Breast epithelium (tissue), 4 donors: Measurements from ENCODE around the gene PLEKHA5. TPM values are rescaled to one million over a fixed set of nuclear protein-coding genes. Genes with fewer than 3 reads are reported as not detected.

Experiments used
- DNase-seq, 2 donors: peaks; one replicate each; pipeline ENCODE4 v3.0.0-alpha.2; 2019; ENCODE audit warnings: low spot score in 2 of 2
- H3K27ac ChIP-seq, 2 donors: fragments of 200-600 bp; sonication (generic) in 1 of 2; one replicate each; pipeline ENCODE4 v1.5.1; 2016 to 2019; ENCODE audit warnings: mild to moderate bottlenecking in 1 of 2
- H3K27me3 ChIP-seq, 2 donors: fragments of 200-600 bp; sonication (generic) in 1 of 2; one replicate each; pipeline versions ENCODE4 v1.5.1 to v1.6.0; 2017 to 2019; ENCODE audit warnings: control low read depth in 1 of 2, mild to moderate bottlenecking in 1 of 2
- H3K36me3 ChIP-seq: fragments of 200-600 bp; one replicate; pipeline ENCODE4 v1.5.1; 2019
- H3K4me1 ChIP-seq, 2 donors: fragments of 200-600 bp; sonication (generic); one replicate each; pipeline ENCODE4 v1.5.1; 2016 to 2019; ENCODE audit warnings: control low read depth in 1 of 2
- H3K4me3 ChIP-seq, 3 donors: fragments of 200-600 bp; sonication (generic); 1 replicate in 2 of 3; 2 replicates in 1 of 3; pipeline ENCODE4 v1.5.1; 2016 to 2019; ENCODE audit warnings: mild to moderate bottlenecking in 3 of 3, moderate library complexity in 2 of 3
- H3K9me3 ChIP-seq, 2 donors: fragments of 200-600 bp; sonication (generic) in 1 of 2; one replicate each; pipeline ENCODE4 v1.5.1; 2016 to 2019; ENCODE audit warnings: control low read depth in 1 of 2
- POLR2A ChIP-seq: fragments of 450-650 bp; IDR thresholded peaks from one replicate; pipeline ENCODE4 v1.6.1; 2016; ENCODE audit warnings: antibody characterized with exemption, mild to moderate bottlenecking, moderate library complexity
- POLR2AphosphoS5 ChIP-seq, 3 donors: sonication (generic); formaldehyde crosslinking; IDR thresholded peaks; one replicate each; pipeline ENCODE4 v1.6.1; 2017; ENCODE audit warnings: antibody characterized with exemption in 3 of 3
- intact Hi-C: fragments of 100-400 bp; cut with DNase I; formaldehyde crosslinking; loops from one replicate; pipeline ENCODE4 v1.15.1; 2023; ENCODE audit warnings: low total_unique reads
- total RNA-seq, 3 donors: library from RNA; depleted of rRNA; stranded (reverse); fragments of >200 nt; gene quantifications; one replicate each; pipeline ENCODE4 v1.1.0, GENCODE V29; 2016
- TF ChIP-seq, protein P1 (sequence below), 3 donors: fragments of 450-650 bp; IDR thresholded peaks; one replicate each; pipeline ENCODE4 v1.5.1; 2016 to 2017; ENCODE audit warnings: antibody characterized with exemption in 3 of 3, mild to moderate bottlenecking in 3 of 3, moderate library complexity in 3 of 3

PLEKHA5 gene
- total RNA-seq, 3 donors from 2014 or later = 21.1 to 55.5 (median 49.8) TPM

DNA sequence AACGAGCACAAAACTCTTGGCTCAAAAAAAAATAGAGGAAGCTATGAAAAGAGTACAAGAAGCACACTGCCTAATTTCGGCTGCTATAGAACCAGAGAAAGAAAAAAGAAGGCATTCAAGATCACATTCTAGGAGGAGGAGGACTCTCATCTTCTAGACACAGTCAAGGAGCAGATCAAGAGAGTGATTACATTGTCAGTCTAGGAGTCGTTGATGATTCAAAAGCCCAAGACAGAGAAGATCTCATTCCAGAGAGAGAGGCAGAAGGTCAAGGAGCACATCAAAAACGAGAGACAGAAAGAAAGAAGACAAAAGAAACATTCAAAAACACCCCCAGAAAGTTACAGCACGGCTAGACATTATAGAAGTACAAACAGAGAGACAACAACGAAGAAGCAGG is 177.9 kb downstream of the PLEKHA5 start:
- no peak for DNase-seq
- intact Hi-C loops = no loop called here
- no peak for TF ChIP-seq POLR2A
- TF ChIP-seq, protein P1, sequence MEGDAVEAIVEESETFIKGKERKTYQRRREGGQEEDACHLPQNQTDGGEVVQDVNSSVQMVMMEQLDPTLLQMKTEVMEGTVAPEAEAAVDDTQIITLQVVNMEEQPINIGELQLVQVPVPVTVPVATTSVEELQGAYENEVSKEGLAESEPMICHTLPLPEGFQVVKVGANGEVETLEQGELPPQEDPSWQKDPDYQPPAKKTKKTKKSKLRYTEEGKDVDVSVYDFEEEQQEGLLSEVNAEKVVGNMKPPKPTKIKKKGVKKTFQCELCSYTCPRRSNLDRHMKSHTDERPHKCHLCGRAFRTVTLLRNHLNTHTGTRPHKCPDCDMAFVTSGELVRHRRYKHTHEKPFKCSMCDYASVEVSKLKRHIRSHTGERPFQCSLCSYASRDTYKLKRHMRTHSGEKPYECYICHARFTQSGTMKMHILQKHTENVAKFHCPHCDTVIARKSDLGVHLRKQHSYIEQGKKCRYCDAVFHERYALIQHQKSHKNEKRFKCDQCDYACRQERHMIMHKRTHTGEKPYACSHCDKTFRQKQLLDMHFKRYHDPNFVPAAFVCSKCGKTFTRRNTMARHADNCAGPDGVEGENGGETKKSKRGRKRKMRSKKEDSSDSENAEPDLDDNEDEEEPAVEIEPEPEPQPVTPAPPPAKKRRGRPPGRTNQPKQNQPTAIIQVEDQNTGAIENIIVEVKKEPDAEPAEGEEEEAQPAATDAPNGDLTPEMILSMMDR (IDR thresholded peaks at IDR 0.05) = no peak
- no peak for TF ChIP-seq POLR2AphosphoS5 (IDR thresholded peaks at IDR 0.05)

DNA sequence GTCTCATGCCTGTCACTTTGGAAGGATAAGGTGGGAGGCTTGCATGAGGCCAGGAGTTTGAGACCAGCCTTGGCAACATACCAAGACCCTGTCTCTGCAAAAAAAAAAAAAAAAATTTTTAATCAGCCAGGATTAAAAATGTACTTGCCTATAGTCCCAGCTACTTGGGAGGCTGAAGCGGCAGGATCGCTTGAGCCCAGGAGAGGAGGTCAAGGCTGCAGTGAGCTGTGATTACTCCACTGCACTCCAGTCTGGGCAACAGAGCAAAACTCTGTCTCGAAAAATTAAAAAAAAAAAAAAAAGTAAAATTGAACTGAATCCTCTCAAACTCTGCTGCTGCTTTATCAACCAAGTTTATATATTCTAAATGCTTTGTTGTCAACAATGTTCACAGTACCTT is 181.6 kb downstream of the PLEKHA5 start:
- intact Hi-C loops = no loop called here

More for the DNA sequence above, 177.9 kb downstream of the PLEKHA5 start:
- H3K4me3 ChIP-seq = no peak overlapping the region
- no peak overlapping the region for H3K27ac ChIP-seq
- no peaks in the 10 kb centered on the region for H3K4me1 ChIP-seq
- no peaks in the 10 kb centered on the region for H3K27me3 ChIP-seq
- H3K9me3 ChIP-seq = no peaks in the 10 kb centered on the region
- H3K36me3 ChIP-seq = no peaks in the 10 kb centered on the region

DNA sequence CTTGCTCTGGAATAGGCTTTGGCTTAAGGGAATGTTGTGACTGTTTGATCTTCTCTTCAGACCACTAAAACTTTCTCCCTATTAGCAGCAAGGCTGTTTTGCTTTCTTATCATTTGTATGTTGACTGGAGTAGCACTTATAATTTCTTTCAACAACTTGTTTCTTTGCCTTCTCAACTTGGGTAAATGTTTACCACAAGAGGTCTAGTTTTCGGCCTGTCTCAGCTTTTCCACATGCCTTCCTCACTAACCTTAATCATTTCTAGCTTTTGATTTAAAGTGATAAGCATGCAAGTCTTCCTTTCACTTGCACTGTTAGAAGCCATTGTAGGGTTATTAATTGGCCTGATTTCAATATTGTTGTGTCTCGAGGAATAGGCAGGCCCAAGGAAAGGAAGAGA is 183.1 kb downstream of the PLEKHA5 start:
- Histone ChIP-seq H3K9me3 (no peaks in the 10 kb centered on the region), H3K4me1 (no peaks in the 10 kb centered on the region), H3K4me3 (no peak overlapping the region), H3K27ac (no peak overlapping the region), H3K27me3 (no peaks in the 10 kb centered on the region), H3K36me3 (no peaks in the 10 kb centered on the region)
- TF ChIP-seq POLR2A (no peak), POLR2AphosphoS5 (IDR thresholded peaks at IDR 0.05) (no peak)
- TF ChIP-seq, protein P1 (IDR thresholded peaks at IDR 0.05) = no peak
- no peak for DNase-seq
- intact Hi-C loops = no loop called here

More for the DNA sequence above, 181.6 kb downstream of the PLEKHA5 start:
- no peak overlapping the region for H3K4me3 ChIP-seq
- no peaks in the 10 kb centered on the region for H3K36me3 ChIP-seq
- H3K27ac ChIP-seq = no peak overlapping the region
- H3K27me3 ChIP-seq = no peaks in the 10 kb centered on the region
- no peak for DNase-seq
- H3K4me1 ChIP-seq = no peaks in the 10 kb centered on the region
- TF ChIP-seq POLR2A = no peak
- TF ChIP-seq, protein P1 (IDR thresholded peaks at IDR 0.05) = no peak
- TF ChIP-seq POLR2AphosphoS5 (IDR thresholded peaks at IDR 0.05) = no peak
- H3K9me3 ChIP-seq = no peaks in the 10 kb centered on the region

DNA sequence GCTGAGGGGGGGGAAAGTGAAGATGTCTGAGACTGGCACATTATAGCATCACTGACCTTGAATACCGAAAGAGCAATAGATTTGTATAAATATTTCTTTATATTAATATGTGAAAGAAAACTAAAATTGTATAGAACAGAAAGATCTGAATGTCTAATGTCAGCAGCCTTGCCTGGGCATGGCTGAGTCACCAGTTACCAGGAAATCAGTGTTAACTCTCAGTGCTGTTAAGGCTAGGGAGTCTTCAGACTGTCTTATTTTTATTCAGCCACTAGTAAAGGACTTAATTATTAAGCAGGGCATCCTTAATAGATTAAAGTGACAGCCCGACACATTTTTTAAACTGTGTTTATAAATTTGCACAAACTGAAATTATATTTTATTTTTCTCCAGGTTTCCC is 186.9 kb downstream of the PLEKHA5 start:
- H3K36me3 ChIP-seq = no peaks in the 10 kb centered on the region
- TF ChIP-seq POLR2A = no peak
- H3K27me3 ChIP-seq = no peaks in the 10 kb centered on the region
- no peaks in the 10 kb centered on the region for H3K4me1 ChIP-seq
- H3K9me3 ChIP-seq = no peaks in the 10 kb centered on the region
- no peak overlapping the region for H3K27ac ChIP-seq
- intact Hi-C loops = no loop called here
- no peak for DNase-seq
- no peak overlapping the region for H3K4me3 ChIP-seq

DNA sequence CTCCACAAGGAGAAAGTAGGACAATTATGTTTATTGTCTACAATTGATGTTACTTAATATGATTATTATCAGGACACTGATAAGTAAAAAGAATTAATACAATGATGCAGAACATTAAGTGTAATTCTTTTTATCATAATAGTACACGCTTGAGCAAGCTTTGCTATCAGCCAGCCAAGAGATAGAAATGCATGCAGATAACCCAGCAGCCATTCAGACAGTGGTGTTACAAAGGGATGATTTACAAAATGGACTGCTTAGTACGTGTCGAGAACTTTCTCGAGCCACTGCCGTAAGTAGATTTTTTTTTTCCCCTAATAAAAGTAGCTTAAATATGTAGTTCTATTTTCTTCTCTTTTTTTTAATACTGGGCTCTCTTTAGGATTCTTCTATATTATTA is 192.8 kb downstream of the PLEKHA5 start:
- H3K36me3 ChIP-seq = no peaks in the 10 kb centered on the region
- no peak overlapping the region for H3K4me3 ChIP-seq
- DNase-seq = no peak
- no peaks in the 10 kb centered on the region for H3K27me3 ChIP-seq
- no peaks in the 10 kb centered on the region for H3K4me1 ChIP-seq
- H3K9me3 ChIP-seq = no peaks in the 10 kb centered on the region
- H3K27ac ChIP-seq = no peak overlapping the region
- intact Hi-C loops = no loop called here
- TF ChIP-seq, protein P1 (IDR thresholded peaks at IDR 0.05) = no peak
- no peak for TF ChIP-seq POLR2A
- no peak for TF ChIP-seq POLR2AphosphoS5 (IDR thresholded peaks at IDR 0.05)

DNA sequence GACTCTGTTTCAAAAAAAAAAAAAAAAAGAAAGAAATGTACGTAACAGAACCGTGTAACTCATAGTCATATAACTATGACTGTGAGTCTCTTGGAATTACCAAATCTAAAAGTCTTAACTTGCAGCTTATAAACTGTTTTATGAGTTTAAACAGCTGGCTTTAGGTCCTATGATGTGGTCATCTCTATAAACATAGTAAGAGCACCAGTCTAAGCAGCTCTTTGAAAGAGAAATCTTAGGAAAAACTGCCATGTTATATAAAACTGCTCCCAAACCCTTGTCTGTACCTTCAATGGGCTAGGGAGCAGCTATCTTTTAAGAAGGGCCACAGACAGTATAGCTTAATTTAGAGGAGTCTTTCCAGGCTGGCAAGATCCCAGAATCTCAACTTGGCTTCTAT is 194.3 kb downstream of the PLEKHA5 start:
- no peaks in the 10 kb centered on the region for H3K27me3 ChIP-seq
- no peaks in the 10 kb centered on the region for H3K4me1 ChIP-seq
- H3K4me3 ChIP-seq = no peak overlapping the region
- no peaks in the 10 kb centered on the region for H3K36me3 ChIP-seq
- H3K27ac ChIP-seq = no peak overlapping the region
- H3K9me3 ChIP-seq = no peaks in the 10 kb centered on the region
- DNase-seq = no peak
- TF ChIP-seq POLR2A (no peak), POLR2AphosphoS5 (IDR thresholded peaks at IDR 0.05) (no peak)
- TF ChIP-seq, protein P1 (IDR thresholded peaks at IDR 0.05) = no peak
- intact Hi-C loops = no loop called here
